ENCODE measurements around the gene SEC14L1. TPM values are rescaled to one million over a fixed set of nuclear protein-coding genes. Genes with fewer than 3 reads are reported as not detected.
"Not testable (repeated sequence)": the region's sequence is repeated elsewhere in the genome, so short reads cannot be mapped to it uniquely, and the experiment has no call there.

The SEC14L1 gene
- total RNA-seq, 1 donor from 2014 or later = 81.9 TPM

GRCh38 chr17:77254951-77255825 lies 114.4 kb downstream of the SEC14L1 start:
- peaks cover 25% of the 10 kb centered on the region for H3K27me3 Mint-ChIP-seq (ENCODE audit: insufficient read depth)
- H3K27ac Mint-ChIP-seq = no peak overlapping the region
- no peaks in the 10 kb centered on the region for H3K4me1 Mint-ChIP-seq (ENCODE audit: low read depth)
- no peak overlapping the region for H3K4me3 Mint-ChIP-seq
- intact Hi-C loops (cut with micrococcal nuclease) = no loop called here
- no peaks in the 10 kb centered on the region for H3K9me3 Mint-ChIP-seq
- H3K36me3 Mint-ChIP-seq (ENCODE audit: low read depth) = no peaks in the 10 kb centered on the region
- DNase-seq (ENCODE audit: low spot score) = no peak

- H3K9me3 Mint-ChIP-seq, H3K4me3 Mint-ChIP-seq: not testable (repeated sequence)
These were observed 115.2 kb downstream of the SEC14L1 start for GRCh38 chr17:77255970-77256369.

GRCh38 chr17:77256710-77257109 lies 115.9 kb downstream of the SEC14L1 start:
- no peak overlapping the region for H3K4me3 Mint-ChIP-seq
- no peaks in the 10 kb centered on the region for H3K4me1 Mint-ChIP-seq (ENCODE audit: low read depth)
- no peak for DNase-seq (ENCODE audit: low spot score)
- no peaks in the 10 kb centered on the region for H3K36me3 Mint-ChIP-seq (ENCODE audit: low read depth)
- H3K27ac Mint-ChIP-seq = no peak overlapping the region
- peaks cover 21% of the 10 kb centered on the region for H3K27me3 Mint-ChIP-seq (ENCODE audit: insufficient read depth)
- H3K9me3 Mint-ChIP-seq = no peaks in the 10 kb centered on the region
- intact Hi-C loops (cut with micrococcal nuclease) = no loop called here

More at GRCh38 chr17:77255970-77256369, 115.2 kb downstream of the SEC14L1 start:
- H3K36me3 Mint-ChIP-seq (ENCODE audit: low read depth); DNase-seq (ENCODE audit: low spot score); intact Hi-C loops (cut with micrococcal nuclease); H3K4me1 Mint-ChIP-seq (ENCODE audit: low read depth); H3K27ac Mint-ChIP-seq: not testable (repeated sequence)
- peaks cover 25% of the 10 kb centered on the region for H3K27me3 Mint-ChIP-seq (ENCODE audit: insufficient read depth)

GRCh38 chr17:77257169-77257568 lies 116.4 kb downstream of the SEC14L1 start:
- H3K27ac Mint-ChIP-seq = no peak overlapping the region
- H3K36me3 Mint-ChIP-seq (ENCODE audit: low read depth) = no peaks in the 10 kb centered on the region
- DNase-seq (ENCODE audit: low spot score) = no peak
- intact Hi-C loops (cut with micrococcal nuclease) = no loop called here
- no peaks in the 10 kb centered on the region for H3K4me1 Mint-ChIP-seq (ENCODE audit: low read depth)
- peaks cover 18% of the 10 kb centered on the region for H3K27me3 Mint-ChIP-seq (ENCODE audit: insufficient read depth)
- H3K4me3 Mint-ChIP-seq = no peak overlapping the region
- H3K9me3 Mint-ChIP-seq = no peaks in the 10 kb centered on the region

- Mint-ChIP-seq H3K4me3 (no peak overlapping the region), H3K27ac (no peak overlapping the region), H3K36me3 (ENCODE audit: low read depth) (no peaks in the 10 kb centered on the region), H3K9me3 (no peaks in the 10 kb centered on the region), H3K27me3 (ENCODE audit: insufficient read depth) (peaks cover 18% of the 10 kb centered on the region), H3K4me1 (ENCODE audit: low read depth) (no peaks in the 10 kb centered on the region)
- DNase-seq (ENCODE audit: low spot score) = no peak
- intact Hi-C loops (cut with micrococcal nuclease) = no loop called here
These were observed 117.1 kb downstream of the SEC14L1 start for GRCh38 chr17:77257596-77258458.

GRCh38 chr17:77258638-77259037 lies 117.9 kb downstream of the SEC14L1 start:
- H3K27ac Mint-ChIP-seq = no peak overlapping the region
- DNase-seq (ENCODE audit: low spot score) = no peak
- no peaks in the 10 kb centered on the region for H3K4me1 Mint-ChIP-seq (ENCODE audit: low read depth)
- no peaks in the 10 kb centered on the region for H3K36me3 Mint-ChIP-seq (ENCODE audit: low read depth)
- intact Hi-C loops (cut with micrococcal nuclease) = no loop called here
- no peaks in the 10 kb centered on the region for H3K9me3 Mint-ChIP-seq
- no peak overlapping the region for H3K4me3 Mint-ChIP-seq
- H3K27me3 Mint-ChIP-seq (ENCODE audit: insufficient read depth) = peaks cover 16% of the 10 kb centered on the region

GRCh38 chr17:77264617-77265230 lies 124.0 kb downstream of the SEC14L1 start:
- Mint-ChIP-seq H3K4me3 (no peak overlapping the region), H3K36me3 (ENCODE audit: low read depth) (no peaks in the 10 kb centered on the region), H3K9me3 (no peaks in the 10 kb centered on the region), H3K27me3 (ENCODE audit: insufficient read depth) (peaks cover 8% of the 10 kb centered on the region), H3K27ac (no peak overlapping the region), H3K4me1 (ENCODE audit: low read depth) (no peaks in the 10 kb centered on the region)
- intact Hi-C loops (cut with micrococcal nuclease) = no loop called here
- no peak for DNase-seq (ENCODE audit: low spot score)

- intact Hi-C loops (cut with micrococcal nuclease) = no loop called here
- no peaks in the 10 kb centered on the region for H3K9me3 Mint-ChIP-seq
- H3K27ac Mint-ChIP-seq = no peak overlapping the region
- peaks cover 6% of the 10 kb centered on the region for H3K27me3 Mint-ChIP-seq (ENCODE audit: insufficient read depth)
- H3K4me3 Mint-ChIP-seq = no peak overlapping the region
- H3K4me1 Mint-ChIP-seq (ENCODE audit: low read depth) = no peaks in the 10 kb centered on the region
- DNase-seq (ENCODE audit: low spot score) = no peak
- no peaks in the 10 kb centered on the region for H3K36me3 Mint-ChIP-seq (ENCODE audit: low read depth)
These were observed 125.4 kb downstream of the SEC14L1 start for GRCh38 chr17:77266213-77266612.
